Smooth muscle cell of the brain vasculature (primary cell): ENCODE results near the gene DNM1.
"Not testable (repeated sequence)": the region's sequence is repeated elsewhere in the genome, so short reads cannot be mapped to it uniquely, and the experiment has no call there.

Experiments used
- DNase-seq: peaks from one replicate; pipeline ENCODE4 v3.0.0-alpha.2; 2012; ENCODE audit warnings: low read depth, low spot score

Gene DNM1

DNA sequence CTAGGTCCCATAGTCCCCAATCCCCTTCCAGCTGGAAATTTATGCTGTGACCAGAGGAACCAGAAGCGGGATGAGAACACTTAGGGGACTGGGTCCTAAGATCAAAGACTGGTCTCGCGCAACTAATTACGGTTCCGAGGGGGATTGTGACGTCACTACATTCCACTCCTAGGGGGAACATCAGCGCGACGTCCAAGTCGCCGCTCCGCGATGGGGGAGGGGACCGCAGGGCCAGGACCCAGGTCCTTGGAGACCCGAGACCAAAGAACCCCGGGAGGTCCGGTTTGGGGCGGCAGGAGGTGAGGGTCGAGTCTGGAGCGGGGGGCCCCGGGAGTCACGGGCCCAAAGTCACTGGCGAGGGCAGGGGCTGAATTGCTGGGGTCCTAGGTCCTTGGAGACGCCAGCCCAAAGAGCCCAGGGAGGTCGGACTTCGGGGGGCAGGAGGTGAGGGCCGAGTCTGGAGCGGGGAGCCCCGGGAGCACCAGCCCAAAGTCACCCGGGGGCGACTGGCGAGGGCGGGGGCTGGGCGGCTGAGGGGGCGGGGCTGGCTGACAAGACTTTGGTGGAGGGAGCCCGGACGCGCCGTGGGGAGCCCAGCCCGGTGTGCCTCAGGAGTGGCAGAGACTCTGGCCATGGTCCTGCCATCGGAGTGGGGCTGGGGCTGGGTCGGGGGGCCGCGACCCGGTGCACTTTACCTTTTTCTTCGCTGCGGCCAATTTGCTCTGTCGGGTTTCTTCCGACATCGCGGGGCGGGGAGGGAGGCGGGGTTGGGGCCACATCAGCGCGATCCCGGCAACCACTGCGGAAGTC lies 72.2 kb downstream of the DNM1 start, which contains the start of gene GOLGA2:
GOLGA2 (minus strand) TSS at position 810 of the 810 bp plus-strand sequence; CDS start at position 779, 31 bp downstream.
- no peak for DNase-seq

DNA sequence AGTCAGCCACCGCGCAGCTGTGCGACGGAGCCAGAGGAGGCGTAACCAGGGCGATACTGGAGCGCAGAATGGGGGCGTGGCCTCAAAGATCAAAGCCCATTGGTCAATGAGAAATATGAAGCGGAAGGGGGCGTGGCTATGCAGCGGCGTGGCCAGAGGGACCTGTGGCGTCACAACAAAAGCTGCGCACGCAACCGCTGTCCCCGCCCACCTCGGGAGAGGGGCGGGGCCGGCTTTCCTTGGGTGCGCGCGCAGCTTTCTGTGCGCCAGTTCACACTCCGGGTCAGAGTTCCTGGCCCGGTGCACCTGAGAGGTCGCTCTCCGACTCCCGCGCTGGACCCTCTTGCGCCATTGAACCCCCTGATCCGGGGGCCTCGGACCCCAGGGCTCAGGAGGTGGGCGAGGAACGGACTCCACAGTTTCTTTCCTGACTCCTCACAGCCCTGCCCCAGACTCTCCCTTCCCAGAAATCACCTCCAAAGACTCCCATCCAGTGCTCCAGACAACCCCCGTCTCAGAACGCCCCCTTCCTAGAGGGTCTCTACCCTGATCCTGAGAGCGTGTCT lies 72.9 kb downstream of the DNM1 start, which contains the start of gene SWI5:
SWI5 (plus strand) TSS at position 269 of the 566 bp plus-strand sequence.
- peak; percentile 99 for DNase-seq

DNA sequence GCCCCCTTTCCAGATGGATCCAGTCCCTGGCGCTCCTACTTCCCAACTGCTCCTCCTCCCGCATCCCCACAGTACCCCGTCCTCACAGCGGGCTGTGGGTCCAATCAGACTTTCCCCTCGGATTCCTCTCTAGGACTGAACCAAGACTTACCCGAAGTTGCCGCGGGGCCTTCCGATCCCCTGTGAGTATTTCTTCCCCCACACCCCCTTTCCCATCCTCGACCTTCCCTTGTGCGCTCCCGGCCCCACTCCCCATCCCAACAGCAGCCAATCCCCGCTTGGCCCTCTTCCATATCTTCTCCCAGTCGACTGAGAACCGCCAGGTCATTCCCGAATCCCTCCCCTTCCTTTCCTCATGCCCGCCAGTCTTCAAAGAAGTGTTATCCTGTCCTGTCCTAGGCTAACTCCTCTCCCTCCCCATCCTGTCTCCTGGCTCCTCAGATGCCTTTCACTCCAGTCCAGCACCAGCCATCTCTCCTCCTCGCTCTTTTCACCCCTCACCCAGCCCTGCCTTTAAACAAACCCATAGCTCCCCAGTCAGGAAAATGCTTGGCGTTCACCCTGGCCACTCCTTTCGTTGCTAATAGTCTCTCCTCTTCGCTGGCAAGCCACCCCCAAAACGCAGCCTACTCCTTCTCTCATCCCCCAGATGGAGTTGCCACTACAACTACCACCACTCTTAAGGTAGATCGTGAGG lies 73.5 kb downstream of the DNM1 start:
- DNase-seq, result no peak

DNA sequence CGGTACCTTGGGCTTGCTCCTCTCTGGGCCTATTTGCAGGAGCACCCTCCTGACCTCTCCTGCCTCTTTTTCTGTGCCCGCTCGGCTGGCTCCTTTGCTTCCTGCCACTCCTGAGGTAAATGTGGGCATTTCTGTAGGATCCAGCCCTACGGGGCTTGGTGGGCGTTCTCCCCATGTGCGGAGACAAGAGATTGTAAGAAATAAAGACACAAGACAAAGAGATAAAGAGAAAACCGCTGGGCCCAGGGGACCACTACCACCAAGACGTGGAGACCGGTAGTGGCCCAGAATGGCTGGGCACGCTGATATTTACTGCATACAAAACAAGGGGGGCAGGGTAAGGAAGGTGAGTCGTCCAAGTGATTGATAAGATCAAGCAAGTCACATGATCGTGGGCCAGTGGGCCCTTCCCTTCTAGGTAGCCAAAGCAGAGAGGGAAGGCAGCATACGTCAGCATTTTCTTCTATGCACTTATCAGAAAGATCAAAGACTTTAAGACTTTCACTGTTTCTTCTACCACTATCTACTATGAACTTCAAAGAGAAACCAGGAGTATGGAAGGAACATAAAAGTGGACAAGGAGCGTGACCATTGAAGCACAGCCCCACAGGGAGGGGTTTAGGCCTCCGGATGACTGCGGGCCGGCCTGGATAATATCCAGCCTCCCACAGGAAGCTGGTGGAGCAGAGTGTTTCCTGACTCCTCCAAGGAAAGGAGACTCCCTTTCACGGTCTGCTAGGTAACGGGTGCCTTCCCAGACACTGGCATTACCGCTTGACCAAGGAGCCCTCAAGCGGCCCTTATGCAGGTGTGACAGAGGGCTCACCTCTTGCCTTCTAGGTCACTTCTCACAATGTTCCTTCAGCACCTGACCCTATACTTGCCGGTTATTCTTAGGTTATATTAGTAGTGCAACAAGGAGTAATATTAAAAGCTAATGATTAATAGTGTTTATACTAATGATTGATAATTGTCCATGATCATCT lies 76.2 kb downstream of the DNM1 start:
- not testable (repeated sequence) for DNase-seq

DNA sequence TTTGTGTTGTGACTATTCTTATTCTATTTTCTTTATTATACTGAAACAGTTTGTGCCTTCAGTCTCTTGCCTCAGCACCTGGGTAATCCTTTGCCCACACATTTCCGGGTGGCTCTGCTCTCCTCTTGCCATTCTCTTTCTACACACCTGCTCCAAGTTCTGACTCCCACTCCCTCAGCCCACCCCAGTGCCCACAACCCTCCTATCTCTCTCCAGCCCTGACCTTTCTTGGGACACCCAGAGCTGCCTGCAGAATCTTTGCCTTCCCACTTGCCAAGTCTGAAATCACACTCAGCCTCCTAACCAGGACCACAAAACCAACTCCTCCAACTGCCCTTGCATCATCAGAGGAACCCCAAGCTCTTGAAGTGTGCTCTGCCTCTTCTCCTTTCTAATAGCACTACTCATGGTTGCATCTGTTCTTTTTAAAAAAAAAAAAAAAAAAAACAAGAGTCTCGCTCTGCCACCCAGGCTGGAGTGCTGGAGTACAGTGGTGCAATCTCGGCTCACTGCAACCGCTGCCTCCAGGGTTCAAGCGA lies 77.0 kb downstream of the DNM1 start:
- DNase-seq, result no peak

DNA sequence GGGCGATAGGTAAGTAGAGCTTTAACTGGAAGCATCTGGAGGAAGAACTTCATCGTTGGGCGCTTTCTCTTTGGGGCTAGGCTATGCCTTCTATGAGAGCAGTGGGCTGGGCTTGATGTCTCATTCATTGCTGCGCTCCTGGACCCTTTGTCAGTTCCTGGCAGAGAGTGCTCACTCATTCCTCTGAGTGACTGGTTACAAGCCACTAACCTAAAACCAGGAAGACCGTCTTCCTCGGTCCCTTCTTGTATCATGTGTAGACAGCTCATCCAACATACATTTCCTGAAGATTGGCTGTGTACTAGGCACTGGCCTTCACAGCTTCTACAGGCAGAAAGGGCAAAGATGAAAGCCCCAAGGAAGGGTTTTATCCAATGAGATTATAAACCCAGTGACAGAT lies 79.3 kb downstream of the DNM1 start:
- DNase-seq, result no peak

DNA sequence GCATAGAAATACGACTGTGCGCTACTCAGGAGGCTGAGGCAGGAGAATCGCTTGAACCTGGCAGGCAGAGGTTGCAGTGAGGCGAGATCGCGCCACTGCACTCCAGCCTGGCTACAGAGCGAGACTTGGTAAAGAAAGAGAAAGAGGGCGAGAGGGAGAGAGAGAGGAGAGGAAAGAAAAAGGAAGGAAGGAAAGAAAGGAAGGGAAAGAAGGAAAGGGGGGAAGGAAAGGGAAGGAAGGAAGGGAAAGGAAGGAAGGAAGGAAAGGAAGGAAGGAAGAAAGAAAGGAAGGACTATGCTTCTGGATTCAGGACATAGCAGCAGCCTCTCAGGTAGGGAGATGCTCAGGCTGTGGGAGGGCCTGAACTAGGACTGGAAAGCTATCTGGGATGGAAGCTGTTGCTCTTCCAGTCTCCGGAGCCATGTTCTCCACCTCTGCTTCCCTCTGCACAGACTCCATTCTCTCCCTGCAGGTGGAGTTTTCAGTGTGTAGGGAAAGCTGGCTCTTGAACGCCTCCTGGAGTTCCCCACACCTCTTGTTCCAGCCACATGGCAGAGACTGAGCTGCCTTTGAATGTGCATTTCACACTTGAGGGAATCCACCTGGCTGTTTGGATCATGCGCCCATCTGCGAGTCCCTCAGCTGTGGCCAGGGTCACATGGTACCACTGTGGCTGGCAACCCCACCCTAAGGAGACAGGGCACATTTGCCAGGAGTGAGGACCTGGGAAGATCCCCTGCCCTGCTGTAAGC lies 82.0 kb downstream of the DNM1 start:
- DNase-seq, result no peak

DNA sequence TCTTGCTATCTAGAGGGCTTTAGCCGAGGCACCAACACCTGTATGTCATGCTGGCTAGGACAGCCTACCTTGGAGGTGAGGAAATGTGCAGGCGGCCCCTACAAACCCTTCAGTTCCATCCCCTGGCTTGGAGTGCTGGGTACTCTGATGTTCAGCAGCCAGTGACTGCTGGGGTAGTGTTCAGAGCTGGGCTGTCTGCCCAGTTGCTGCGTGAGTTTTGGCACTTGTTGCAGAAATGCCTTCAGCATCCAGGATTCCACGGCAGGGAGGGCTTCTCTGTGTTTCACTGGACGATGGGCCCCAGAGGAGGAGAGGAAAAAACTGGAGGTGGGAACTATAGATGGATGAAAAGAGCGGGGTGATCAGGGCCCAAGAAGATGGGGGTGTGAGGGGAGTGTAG lies 83.3 kb downstream of the DNM1 start:
- no peak for DNase-seq

DNA sequence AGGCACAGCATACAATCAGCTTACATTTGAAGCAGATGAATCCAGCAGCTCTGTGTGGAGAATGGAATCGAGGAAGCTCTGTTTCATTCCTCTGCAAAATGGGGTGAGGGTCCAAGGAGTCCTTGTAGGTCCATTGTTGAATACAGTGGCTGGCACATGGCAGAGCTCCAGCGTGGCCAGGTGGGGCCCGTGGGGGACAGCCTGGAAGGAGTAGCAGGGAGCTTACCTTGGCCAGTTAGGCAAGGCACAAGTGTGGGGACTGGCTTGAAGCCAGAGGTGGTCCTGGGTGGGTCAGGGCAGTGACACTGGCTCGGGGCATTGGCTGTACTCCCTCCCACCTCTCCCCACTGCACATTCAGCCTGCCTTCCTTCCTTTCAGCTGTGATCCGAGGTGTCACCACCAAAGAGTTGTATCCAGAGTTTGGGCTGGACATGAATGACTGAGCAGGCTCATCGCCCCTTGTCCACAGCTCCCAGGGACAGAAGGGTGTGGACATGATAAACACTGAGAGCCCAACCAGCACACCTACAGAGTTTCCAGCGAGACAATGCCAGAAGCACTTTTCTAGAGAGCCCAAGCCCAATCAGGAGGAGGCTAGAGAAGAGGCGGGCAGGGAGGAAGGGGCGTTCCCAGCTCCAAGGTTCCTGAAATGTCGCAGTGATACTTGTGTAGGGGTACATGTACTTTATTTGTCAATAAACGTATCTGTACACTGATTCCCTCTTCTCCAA lies 85.3 kb downstream of the DNM1 start:
- no peak for DNase-seq

DNA sequence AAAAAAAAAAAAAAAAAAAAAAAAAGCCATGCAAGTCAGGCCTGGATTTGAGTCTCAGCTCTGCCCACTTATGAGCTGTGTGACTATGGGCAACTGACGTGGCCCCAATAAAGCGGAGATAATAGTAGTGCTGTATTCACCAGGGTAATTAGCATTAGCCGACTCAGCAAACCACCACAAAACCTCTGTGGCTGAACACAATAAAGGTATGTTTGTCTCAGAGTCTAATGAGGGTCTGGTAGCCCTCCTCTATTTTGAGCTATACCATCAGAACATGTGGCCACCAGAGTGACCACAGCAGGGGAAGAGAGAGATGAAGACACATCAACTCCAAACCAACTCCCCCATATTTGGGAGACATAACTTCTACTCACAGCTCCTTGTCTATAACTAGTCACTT lies 88.8 kb downstream of the DNM1 start:
- no peak for DNase-seq

DNA sequence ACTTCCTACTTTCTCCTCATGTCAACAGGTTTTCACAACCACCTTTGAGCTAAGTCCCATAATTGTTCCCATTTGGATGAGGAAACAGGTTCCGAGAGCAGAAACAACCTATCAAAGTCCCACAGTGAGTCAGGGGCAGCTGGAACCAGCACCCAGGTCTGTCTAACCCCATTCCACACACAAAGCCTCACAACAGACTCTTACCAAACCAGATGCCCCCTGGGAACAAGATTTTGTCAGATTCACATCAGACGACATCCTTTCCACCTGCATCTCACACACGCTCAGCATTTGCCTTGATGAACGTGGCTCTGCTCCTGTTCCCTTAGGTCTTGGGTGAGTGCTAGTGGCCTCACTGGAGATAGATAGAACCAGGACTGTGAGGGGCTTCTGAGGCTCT lies 89.9 kb downstream of the DNM1 start:
- no peak for DNase-seq

DNA sequence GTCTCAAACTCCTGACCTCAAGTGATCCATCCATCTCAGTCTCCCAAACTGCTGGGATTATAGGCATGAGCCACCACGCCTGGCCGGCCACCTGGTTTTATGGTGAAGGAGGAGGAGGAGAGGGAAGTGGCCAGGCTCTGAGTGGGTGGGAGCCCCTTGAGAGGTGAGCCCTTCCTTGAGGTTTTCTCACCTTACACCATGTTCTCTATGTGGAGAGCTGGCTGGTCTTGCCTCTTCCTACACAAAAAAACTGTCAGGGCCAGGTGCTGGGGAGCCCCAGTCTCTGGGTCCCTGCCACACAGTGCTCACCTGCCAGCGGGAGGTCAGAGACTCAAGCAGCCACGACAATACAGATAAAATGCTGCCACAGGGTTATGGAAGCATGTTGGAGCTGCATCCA lies 91.0 kb downstream of the DNM1 start:
- no peak for DNase-seq

DNA sequence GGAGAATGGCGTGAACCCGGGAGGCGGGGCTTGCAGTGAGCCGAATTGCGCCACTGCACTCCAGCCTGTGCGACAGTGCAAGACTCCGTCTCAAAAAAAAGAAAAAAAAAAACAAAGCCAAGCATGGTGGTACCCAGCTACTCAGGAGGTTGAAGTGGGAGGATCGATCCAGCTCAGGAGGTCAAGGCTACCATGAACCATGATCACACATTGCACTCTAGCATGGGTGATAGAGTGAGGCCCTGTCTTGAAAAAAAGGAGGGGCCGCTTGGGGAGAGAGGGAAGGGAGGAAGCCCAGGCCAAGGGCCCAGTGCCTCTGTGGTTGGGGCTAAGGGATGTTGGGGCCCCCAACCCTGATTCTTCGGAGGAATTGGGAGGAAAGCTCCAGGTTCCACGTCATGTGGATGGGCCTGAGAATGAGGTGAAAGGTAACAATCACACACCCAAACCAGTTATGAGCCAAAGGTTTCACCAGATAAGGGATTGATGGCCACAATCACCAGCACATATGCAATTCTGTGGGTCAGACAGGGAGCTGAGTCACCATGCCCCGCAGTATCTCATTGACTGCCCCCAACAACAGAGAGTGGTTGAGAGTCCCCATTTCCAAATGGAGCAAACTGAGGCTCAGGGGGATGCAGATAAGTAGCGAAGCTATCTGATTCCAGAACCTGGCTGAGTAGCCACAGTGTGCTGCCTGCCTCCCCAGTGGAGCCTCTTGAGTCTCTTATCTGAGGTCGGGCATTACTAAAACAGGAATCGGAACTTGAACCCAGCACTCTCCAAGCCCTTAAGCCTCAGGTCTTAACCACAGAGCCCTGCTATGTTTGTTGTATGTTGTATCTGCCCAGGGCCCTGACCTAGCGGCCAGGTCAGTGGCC lies 93.4 kb downstream of the DNM1 start:
- DNase-seq, result no peak

DNA sequence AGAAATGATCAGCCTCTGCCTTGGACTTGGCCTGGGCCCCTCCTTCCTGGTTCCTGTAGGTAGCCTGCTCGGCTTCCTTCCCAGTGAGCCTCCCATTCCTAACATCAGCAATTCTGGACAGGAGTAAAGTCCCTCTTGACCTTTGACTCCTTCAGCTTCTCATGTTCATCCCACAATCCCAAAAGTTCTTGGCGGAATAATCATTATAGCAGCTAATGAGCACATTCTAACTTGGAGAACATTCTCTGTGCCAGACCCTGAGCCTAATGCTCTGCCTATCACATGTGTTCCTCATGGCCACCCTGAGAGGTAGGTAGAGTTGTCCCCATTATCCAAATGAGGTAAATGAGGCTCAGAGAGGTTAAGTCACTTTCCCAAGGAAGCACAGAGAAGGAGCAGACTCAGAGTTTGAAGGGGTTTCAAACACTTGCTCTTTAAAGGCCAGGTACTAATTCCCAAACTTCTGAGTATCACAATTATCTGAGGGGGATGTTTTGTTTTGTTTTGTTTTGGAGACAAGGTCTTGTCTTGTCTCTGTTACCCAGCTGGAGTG lies 94.1 kb downstream of the DNM1 start:
- no peak for DNase-seq

DNA sequence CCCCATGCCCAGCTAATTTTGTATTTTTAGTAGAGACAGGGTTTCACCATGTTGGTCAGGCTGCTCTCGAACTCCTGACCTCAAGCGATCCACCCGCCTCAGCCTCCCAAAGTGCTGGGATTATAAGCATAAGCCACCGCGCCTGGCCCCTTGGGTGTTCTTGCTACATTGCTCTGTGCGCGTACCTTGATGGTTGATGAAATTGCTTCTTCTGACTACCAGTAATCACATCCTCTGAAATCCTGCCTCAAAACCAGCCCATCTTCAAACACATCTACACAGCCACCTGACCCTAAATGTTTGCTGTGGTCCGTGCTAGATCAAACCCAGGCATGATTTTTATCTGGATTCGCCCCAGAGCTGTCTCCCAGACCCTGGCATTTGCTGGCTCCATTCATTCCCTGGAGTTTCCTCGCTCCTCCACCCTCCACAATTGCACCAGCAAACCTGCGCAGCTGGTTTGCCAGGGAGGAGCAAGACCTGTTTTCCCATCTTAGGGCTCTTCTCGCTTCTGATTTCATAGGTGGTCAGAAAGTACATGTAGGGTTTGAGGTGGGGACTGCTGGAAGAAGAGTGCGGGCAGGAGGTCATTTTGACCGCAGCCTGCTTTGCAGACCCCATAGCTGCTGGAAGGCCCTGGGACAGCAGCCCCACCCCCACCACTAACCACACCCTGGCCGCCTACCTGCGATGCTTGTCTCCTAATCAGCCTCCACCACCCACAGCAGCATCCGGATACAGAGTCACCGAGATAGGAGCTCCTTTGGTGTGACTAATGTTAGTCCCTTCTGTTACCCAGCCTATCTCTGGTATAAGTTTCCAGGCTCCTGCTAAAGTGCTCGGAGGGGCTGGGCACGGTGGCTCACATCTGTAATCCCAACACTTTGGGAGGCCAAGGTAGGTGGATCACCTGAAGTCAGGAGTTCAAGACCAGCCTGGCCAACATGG lies 95.6 kb downstream of the DNM1 start:
- DNase-seq, result no peak

DNA sequence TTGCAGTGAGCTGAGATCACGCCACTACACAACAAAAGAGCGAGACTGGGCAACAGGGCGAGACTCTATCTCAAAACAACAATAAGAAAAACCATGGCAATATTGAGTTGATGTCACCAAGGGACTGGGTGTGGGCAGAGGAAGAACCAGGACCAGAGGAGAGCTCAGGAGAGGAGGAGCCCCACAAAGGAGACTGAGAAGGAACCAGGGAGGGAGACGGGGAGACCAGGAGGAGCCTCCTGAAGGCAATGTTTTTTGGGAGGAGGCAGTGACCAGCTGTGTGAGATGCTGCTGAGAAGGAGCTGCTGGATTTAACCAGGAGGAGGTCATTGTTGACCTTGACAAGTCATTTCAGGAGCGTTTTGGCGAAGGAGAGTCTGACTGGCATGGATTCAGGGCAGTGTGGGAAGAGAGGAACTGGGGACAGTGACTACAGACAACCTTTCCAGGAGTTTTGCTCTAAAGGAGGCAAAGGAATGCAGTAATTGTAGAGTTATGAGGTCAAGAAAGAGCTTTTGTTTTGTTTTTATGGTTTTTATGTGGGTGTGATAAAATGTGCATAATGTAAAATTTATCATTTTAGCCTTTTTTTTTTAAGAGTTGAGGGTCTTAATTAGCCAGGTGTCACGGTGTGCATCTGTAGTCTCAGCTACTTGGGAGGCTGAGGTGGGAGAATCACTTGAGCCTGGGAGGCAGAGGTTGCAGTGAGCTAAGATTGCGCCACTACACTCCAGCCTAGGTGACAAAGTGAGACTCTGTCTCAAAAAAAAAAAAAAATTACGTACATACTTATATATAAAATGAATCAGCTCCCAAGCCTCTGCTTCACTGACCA lies 101.2 kb downstream of the DNM1 start:
- no peak for DNase-seq
